HG03108 (cell line): ENCODE results near the gene EDC4.

ENCODE experiments used
- ATAC-seq: cut with Tn5 transposase; IDR thresholded peaks from one replicate; pipeline ENCODE4 v1.9.1; 2021; ENCODE audit warnings: moderate library complexity; ENCODE audit not compliant: unreplicated experiment

EDC4 gene

DNA sequence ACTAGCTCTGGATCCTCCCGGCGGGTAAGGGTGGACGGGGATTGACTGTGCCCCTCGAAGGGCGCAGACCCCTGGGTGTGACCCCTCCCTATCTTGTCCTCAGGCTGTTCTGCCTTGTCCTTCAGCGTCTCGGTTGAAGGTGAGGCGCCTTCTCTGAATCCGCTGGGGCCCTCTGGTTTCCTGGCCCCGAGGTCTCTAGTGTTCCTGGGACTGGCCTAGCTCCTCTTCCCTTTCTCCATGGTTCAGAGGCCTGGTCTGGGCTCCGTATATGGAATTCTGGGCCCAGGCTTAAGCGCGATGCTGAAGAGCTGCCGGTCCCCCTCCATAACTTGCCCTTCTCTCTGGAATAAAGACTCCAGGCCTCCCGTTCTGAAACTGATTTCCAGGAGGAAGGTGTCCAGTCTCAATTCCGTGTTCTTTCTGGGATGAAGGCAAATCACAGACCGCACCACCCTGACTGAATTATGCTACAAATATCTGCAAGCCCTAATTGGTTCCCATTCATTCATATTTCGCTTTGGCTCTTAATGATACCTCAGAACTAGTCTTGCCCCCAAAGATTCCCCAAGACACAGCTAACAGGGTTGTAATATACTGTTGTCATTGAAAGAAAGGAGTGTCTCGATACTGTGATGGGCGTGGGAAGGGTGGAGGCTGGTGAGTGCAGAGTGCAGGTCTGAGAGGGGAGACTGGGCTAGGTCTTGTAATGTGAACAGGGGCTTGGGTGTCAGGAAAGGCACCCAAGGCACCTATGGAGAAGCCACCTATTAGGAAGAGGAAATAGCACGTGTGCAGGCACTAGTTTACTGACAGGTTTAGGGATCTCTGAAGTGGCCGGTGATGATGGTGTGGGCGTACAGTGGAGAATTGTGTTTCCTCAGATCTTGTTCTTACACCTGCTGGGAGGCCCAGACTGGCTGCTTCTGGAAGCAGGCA lies 851 bp downstream of the EDC4 start:
- ATAC-seq = peak; percentile 1

DNA sequence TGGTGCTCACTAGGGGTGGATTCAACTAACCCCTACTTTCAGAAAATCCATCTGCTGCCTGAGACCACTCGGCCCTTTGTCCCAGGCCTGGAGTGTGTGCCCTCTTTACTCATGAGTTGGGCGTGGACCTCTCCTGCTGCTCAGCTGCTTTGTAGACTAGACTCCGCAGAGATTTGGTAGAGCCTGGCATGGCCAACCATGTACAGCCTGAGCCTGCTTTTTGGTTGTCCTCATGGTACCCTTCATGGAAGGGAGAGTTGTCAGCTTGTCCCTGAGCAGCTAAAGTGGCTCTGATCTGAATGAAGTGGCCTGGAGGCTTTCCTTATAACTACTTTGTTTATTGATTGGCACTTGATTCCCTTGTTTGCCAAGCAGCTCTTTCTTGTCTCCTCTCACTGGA lies 1.5 kb downstream of the EDC4 start:
- no peak for ATAC-seq

GRCh38 chr16:67877064-67877463 lies 4.2 kb downstream of the EDC4 start:
- no peak for ATAC-seq

- ATAC-seq = no peak
These were observed 5.4 kb downstream of the EDC4 start for GRCh38 chr16:67878232-67878631.

DNA sequence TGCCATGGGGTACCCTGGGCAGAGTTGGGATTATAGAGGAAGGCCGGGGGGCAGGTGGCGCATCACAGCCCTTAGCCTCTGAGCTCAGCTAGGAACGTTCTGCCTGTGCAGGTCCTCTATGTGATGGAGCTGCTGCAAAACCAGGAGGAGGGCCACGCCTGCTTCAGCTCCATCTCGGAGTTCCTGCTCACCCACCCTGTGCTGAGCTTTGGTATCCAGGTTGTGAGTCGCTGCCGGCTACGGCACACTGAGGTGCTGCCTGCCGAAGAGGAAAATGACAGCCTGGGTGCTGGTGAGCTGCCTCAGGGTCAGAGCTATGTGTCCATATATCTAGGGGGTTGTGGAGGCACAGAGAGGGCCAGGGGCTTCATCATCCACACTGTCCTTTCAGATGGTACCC lies 6.0 kb downstream of the EDC4 start:
- no peak for ATAC-seq

DNA sequence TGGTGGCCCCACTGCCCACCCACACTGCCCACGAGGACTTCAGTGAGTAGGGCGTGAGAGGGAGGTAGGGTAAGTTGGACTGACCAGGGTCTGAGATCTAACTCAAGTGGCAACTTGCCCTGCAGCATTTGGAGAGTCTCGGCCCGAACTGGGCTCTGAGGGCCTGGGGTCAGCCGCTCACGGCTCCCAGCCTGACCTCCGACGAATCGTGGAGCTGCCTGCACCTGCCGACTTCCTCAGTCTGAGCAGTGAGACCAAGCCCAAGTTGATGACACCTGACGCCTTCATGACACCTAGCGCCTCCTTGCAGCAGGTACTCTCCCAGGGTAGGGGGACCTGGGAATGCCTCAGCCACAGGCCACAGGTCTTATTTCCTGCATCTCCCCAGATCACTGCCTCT lies 6.6 kb downstream of the EDC4 start:
- ATAC-seq = no peak

GRCh38 chr16:67879936-67880335 lies 7.1 kb downstream of the EDC4 start:
- no peak for ATAC-seq

GRCh38 chr16:67880584-67880983 lies 7.7 kb downstream of the EDC4 start:
- ATAC-seq = no peak

DNA sequence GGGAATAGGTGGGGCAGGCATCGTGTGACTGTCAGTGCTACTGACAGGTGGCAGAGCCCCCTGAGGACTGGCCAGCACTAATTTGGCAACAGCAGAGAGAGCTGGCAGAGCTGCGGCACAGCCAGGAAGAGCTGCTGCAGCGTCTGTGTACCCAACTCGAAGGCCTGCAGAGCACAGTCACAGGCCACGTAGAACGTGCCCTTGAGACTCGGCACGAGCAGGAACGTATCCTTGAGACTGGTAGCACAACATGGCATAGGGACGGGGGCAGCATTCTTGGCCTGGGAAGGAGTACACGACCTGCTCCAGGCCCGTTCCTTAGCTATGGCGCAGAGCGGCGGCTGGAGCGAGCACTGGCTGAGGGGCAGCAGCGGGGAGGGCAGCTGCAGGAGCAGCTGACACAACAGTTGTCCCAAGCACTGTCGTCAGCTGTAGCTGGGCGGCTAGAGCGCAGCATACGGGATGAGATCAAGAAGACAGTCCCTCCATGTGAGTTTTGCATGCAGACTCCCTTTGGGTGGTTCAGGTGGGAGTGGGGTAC lies 8.8 kb downstream of the EDC4 start:
- no peak for ATAC-seq

GRCh38 chr16:67882374-67883145 lies 9.7 kb downstream of the EDC4 start:
- ATAC-seq = no peak

GRCh38 chr16:67883146-67883871 lies 10.5 kb downstream of the EDC4 start:
- ATAC-seq = no peak

DNA sequence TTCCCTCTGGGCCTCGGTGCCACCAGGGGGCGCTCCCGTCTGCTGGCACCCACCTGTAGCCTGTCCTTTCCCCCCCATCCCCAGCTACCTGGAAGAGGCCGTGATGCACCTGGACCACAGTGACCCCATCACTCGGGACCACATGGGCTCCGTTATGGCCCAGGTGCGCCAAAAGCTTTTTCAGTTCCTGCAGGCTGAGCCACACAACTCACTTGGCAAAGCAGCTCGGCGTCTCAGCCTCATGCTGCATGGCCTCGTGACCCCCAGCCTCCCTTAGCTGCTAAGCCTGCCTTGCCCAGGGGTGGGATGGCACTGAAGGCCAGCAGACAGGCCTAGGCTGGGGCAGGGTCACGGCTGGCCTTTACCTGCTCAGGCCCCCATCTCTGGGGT lies 11.0 kb downstream of the EDC4 start:
- ATAC-seq = no peak

DNA sequence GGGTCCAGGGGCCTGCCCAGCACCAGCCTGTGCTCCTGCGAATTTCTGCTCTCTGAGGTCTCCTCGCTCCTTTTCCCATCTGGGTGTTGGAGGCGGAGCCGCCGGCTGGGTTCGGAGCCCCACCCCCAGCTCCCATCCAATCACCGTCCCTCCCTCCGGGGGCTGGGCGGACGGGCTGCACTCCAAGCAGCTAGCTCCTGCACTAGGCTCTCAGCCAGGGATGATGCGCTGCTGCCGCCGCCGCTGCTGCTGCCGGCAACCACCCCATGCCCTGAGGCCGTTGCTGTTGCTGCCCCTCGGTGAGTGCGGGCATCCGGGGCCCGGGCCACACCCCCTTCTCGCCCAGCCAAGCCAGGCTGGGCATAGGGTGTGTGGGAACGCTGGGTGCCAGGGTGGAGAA lies 11.8 kb downstream of the EDC4 start, which contains the start of gene NRN1L:
TSS of gene NRN1L (plus strand) at position 202 of the 400 bp plus-strand sequence. CDS start at position 221, 19 bp downstream.
- ATAC-seq = no peak

- ATAC-seq = no peak
These were observed 12.7 kb downstream of the EDC4 start for GRCh38 chr16:67885545-67885944.

- ATAC-seq = no peak
These were observed 13.1 kb downstream of the EDC4 start for GRCh38 chr16:67885976-67886375.

DNA sequence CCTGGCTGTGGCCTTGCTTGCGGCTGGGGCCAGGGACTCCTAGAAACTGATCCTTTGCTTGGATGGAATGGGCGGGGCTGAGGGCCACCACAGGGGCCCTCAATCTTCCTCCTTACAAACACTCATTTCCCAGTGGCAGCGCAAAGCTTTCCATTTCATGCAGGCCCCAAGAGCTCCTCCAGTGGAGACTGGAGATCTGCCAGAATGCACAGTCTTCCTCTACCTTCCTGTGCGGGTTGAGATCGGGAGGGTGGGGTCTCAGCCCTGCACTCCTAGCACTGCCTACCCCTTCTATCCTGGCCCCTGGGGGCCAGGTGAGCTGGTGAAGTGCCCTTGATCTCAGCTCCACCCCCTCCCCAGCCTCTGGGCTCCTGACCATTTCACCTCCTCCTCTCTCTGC lies 13.5 kb downstream of the EDC4 start:
- no peak for ATAC-seq

DNA sequence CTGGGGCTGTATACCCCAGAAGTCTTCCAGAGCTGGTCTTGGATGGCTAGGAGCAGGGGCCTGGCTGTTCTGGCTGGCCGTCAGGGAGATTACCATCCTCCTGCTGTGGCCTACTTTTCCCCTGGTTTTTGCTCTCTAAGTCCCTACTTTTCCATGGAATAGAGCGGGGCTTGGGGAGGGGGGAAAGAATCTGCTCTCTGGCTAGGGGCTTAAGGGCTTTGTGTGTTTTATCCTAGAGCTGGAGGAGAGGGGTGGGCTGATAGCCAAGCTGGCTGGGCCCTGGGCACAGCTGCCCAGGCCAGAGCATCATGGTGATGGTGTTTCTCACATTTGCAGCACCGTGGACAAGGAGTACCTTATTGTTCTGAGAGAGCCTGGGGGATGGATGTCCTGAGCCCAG lies 15.5 kb downstream of the EDC4 start:
- ATAC-seq = no peak

DNA sequence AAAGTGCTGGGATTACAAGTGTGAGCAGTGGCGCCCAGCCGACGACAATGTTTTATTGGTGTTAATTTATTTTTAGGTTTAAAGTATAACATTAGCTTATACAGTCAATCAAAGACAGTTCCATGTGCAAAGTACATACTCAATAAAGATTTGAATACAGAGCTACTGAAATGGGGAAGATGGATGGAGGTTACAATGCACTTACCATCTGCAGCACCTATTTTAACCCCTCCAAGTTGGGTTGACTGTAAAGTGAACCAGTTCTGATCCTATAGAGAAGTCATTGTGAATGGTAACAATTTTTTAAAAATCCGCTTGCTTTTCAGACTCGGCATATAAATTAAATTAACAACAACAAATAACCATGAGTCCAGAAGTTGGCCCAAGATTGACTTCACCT lies 19.5 kb downstream of the EDC4 start:
- ATAC-seq = no peak

DNA sequence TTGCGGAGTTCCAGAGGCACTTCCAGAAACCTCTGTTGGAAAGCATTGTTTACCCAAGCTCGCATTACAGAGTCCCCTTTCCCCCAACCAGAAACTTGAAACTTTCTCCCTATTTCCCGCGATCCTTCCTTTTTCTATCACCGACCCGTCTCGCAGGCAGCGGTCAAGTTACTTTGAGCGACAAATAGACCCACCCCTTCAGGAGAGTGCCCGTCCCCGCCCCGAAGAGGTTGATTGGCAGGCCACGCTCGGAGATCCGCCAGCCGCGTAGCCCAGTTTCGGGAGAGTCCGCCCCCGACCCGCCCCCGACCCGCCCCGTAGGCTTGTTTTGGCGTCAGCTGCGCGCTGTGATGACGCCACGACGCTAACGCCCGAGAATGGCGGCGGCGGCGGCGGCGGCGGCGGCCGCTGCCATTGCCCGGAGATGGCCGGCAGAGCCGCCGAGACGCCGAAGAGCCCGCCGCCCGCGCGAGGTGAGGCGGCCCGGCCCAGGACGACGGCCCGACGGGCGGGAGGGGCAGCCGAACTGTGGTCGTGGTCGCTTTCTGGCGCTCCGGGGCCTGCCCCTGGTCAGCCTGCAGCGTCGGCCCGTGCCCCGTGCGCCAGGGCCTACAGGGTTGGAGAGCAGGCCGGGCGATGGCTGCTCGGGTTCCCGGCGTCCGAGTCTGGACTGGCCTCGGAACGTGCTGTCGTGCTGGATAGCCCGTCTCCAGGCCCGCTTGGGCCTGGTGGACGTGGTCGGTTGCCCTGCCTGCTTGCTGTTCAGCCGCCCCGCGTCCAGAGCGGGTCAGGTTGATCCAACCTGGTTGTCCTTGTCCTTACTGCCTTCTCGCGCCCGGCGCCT lies 20.3 kb downstream of the EDC4 start, which contains the start of gene PSKH1:
TSS of gene PSKH1 (plus strand) at position 356 of the 844 bp plus-strand sequence. CDS start 15,496 bp downstream, outside the sequence.
- peak; percentile 89 for ATAC-seq
